Upper lobe of left lung (tissue), 4 donors: Measurements from ENCODE around the gene PLCB1.

Source experiments
- CTCF ChIP-seq, 6 experiments: fragments of 450-650 bp in 4 of 6; fragments of 200-600 bp in 2 of 6; sonication (generic) in 2 of 6; IDR thresholded peaks; one replicate each; pipeline ENCODE4 v1.5.1; 2016 to 2019; ENCODE audit warnings: antibody characterized with exemption in 6 of 6
- EP300 ChIP-seq, 4 donors: sonication (generic); formaldehyde crosslinking; IDR thresholded peaks; one replicate each; pipeline ENCODE4 v1.5.1; 2017; ENCODE audit warnings: antibody characterized with exemption in 4 of 4, control low read depth in 2 of 4
- POLR2A ChIP-seq, 4 donors: fragments of 450-650 bp; IDR thresholded peaks; one replicate each; pipeline ENCODE4 v1.5.1; 2016 to 2017; ENCODE audit warnings: antibody characterized with exemption in 4 of 4, mild to moderate bottlenecking in 2 of 4
- POLR2AphosphoS5 ChIP-seq, 2 donors: sonication (generic); formaldehyde crosslinking; IDR thresholded peaks; one replicate each; pipeline ENCODE4 v1.5.1; 2017; ENCODE audit warnings: antibody characterized with exemption in 2 of 2

GRCh38 chr20:8361006-8361652 is 229.1 kb downstream of the PLCB1 start:
- TF ChIP-seq CTCF (IDR thresholded peaks at IDR 0.05) (no peak), POLR2A (IDR thresholded peaks at IDR 0.05) (no peak), EP300 (IDR thresholded peaks at IDR 0.05) (no peak), POLR2AphosphoS5 (IDR thresholded peaks at IDR 0.05) (no peak)
